GM23248 (cell line): ENCODE results near the gene SMC3.

Experiments
- EZH2 ChIP-seq: fragments of 200-600 bp; sonication (generic); IDR thresholded peaks from 2 replicates; pipeline ENCODE4 v1.6.1; 2018; ENCODE audit warnings: antibody characterized with exemption, mild to moderate bottlenecking; ENCODE audit not compliant: insufficient read depth, poor library complexity, severe bottlenecking
- EZH2phosphoT487 ChIP-seq: fragments of 200-600 bp; sonication (generic); IDR thresholded peaks from 2 replicates; pipeline ENCODE4 v1.6.1; 2018; ENCODE audit warnings: antibody characterized with exemption, moderate library complexity, mild to moderate bottlenecking, low read depth; ENCODE audit not compliant: insufficient read depth

DNA sequence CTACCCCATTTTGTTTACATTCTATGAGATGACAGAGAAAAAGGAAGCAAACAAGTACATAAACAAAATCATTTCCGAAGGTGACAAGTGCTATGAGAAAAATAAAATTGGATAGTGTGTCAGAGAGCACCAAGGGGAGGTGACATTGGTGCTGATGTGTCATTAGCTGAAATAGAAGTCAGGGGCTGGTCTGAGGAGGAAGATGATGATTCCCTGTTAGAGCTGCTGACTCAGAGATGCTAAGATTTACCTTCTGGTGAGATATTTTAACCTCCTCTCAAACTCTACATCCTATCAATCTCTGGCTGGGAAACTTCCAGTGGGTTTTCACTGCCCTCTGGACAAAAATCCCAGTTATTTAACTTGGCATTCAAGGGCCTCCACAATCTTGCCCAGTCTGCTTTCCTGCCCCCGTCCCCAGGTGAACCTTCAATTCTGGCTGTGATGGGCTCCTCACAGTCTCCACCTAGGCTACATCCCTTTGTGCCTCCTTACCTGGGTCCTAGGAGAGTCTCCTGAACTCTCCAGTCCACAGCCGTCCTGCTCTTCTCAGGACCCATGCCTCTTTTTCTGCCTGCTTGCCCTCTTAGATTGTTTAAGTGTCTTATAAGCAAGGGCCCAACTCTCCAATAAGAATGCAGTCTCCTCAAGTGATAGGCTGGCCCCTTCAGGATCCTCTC lies 43.2 kb upstream of the SMC3 start:
- TF ChIP-seq EZH2 (no peak), EZH2phosphoT487 (no peak)
